GM10248 (cell line): ENCODE measurements around the gene GRIK4.

Experiments
- CTCF ChIA-PET: fragments of 300-600 bp; sonication (Branson Sonifier 250); formaldehyde crosslinking; extraction: SDS; loops from one replicate; lab custom pipeline; 2021; ENCODE audit warnings: antibody characterized with exemption; lab: Yijun Ruan, JAX
- POLR2A ChIA-PET: fragments of 350-650 bp; sonication (Branson Sonifier 250); formaldehyde crosslinking; extraction: SDS; loops from one replicate; lab custom pipeline; 2020; ENCODE audit warnings: antibody characterized with exemption; lab: Yijun Ruan, JAX
- DNase-seq: peaks from one replicate; pipeline ENCODE4 v3.0.0; 2012; ENCODE audit errors: extremely low spot score
- TF ChIP-seq, protein P1 (sequence below): IDR thresholded peaks from 2 replicates; pipeline ENCODE4 v1.5.1; 2012; ENCODE audit warnings: mild to moderate bottlenecking, low read depth; ENCODE audit errors: extremely low read depth, missing control alignments, control extremely low read depth

GRIK4 gene

DNA sequence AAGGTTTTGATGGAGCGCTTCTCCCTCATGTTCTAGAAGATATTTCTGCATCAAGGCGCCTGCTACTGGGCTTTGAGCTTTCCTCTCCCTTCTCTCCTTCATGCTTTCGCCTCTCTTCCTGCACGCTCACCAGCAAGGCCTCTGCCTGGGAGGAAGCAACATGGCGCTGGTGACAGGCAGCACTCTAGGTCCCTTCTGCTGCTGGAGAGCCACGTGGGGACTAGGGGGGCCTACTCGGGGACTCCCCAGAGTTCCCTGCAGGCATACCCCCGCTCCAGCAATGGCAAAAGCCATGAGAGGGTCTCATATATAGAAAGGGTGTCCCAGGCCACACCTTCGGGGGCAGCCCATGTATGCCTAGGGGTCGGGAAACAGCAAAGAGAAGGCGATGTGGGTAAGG, 49.7 kb downstream of the GRIK4 start:
- TF ChIP-seq, protein P1, sequence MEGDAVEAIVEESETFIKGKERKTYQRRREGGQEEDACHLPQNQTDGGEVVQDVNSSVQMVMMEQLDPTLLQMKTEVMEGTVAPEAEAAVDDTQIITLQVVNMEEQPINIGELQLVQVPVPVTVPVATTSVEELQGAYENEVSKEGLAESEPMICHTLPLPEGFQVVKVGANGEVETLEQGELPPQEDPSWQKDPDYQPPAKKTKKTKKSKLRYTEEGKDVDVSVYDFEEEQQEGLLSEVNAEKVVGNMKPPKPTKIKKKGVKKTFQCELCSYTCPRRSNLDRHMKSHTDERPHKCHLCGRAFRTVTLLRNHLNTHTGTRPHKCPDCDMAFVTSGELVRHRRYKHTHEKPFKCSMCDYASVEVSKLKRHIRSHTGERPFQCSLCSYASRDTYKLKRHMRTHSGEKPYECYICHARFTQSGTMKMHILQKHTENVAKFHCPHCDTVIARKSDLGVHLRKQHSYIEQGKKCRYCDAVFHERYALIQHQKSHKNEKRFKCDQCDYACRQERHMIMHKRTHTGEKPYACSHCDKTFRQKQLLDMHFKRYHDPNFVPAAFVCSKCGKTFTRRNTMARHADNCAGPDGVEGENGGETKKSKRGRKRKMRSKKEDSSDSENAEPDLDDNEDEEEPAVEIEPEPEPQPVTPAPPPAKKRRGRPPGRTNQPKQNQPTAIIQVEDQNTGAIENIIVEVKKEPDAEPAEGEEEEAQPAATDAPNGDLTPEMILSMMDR = no peak
- ChIA-PET CTCF (interaction anchor here (1.1 kb wide), 1 partner anchor 14 kb away, joined by 3 read pairs; no protein-coding TSS in a partner anchor), POLR2A (no interaction called here)
- no peak for DNase-seq

DNA sequence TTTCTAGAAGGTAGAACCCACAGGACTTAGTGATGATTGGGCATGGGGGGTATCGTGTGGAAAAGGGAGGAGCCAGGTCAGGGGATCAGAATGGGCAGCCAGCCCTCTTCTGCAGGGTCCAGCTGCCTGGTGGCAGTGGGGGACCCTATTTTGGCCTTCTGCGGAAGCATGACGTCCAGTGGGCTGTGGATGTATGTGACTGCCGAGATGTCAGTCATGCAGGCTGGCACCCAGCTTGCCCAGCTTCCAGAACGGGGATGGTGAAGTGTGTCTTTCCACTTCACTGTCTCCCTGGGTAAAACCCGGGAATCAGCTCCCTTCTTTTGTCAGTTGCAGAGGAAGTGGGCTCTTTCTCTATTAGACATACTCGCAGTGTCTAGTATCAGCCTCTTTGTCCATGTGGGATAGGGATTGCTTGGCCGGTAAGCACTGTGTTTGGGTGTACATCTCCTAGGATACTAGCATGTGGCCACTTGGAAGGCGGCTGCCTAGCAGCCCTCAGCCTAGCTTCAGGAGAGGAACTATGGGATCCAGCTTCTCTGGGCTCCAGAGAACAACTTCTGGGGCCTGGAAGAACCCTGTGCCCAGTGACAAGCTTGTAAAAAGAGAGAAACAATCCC, 51.4 kb downstream of the GRIK4 start:
- no peak for DNase-seq
- CTCF ChIA-PET = interaction anchor here (0.9 to 2.3 kb wide), 9 partner anchors 10 to 368 kb away, joined by 3 to 6 read pairs (median 3); no protein-coding TSS in a partner anchor
- POLR2A ChIA-PET = no interaction called here
- TF ChIP-seq, protein P1 = no peak

DNA sequence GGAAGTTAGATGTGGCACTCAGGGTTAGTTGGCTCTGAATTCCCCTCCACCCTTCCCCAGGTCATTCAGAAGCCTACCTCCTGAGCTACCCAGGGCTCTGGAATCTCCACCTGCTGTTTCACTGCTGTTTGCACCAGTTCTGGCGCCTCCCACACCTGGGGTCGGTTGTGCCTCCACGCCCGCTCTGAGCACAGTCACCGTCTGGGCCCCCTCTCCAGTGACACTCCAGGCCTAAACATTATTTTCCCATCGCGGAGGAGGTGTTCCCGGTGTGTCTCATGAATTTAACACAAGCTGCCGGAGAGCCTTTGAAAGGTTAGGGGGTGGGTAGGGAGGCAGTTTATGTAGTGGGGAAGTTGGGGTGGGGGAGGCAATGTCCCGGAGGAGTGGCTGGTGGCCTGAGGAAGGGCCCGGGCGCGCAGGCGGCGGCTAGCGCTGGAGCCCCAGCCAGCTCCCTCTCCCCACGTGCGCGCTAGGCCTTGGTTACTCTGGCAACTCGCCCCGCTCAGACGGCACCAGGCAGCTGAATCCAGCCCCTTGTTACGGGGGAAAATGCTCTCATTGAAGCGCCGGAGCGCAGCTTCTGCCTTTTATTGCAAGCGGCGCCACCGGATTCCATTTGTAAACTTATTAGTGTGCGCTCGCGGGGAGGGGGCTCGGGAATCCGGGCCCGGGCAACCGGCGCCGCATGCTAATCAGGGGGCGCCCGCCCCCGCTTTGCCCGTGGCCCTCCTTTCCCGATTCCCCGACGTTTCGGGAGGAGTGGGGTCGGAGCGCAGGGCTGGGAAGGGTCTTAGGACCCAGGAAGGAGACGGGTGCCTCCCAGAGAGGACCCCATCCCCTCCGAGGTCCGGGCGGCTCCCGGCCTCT, 52.4 kb downstream of the GRIK4 start:
- DNase-seq = no peak
- TF ChIP-seq, protein P1 = no peak
- CTCF ChIA-PET = interaction anchor here (0.7 to 2.3 kb wide), 8 partner anchors 10 to 239 kb away, joined by 3 to 6 read pairs (median 4); no protein-coding TSS in a partner anchor
- POLR2A ChIA-PET = no interaction called here

- CTCF ChIA-PET = interaction anchor here (0.9 to 1.8 kb wide), 4 partner anchors 9 to 238 kb away, joined by 3 to 4 read pairs (median 4); no protein-coding TSS in a partner anchor
These were observed 53.2 kb downstream of the GRIK4 start for GRCh38 chr11:120564573-120565311.

DNA sequence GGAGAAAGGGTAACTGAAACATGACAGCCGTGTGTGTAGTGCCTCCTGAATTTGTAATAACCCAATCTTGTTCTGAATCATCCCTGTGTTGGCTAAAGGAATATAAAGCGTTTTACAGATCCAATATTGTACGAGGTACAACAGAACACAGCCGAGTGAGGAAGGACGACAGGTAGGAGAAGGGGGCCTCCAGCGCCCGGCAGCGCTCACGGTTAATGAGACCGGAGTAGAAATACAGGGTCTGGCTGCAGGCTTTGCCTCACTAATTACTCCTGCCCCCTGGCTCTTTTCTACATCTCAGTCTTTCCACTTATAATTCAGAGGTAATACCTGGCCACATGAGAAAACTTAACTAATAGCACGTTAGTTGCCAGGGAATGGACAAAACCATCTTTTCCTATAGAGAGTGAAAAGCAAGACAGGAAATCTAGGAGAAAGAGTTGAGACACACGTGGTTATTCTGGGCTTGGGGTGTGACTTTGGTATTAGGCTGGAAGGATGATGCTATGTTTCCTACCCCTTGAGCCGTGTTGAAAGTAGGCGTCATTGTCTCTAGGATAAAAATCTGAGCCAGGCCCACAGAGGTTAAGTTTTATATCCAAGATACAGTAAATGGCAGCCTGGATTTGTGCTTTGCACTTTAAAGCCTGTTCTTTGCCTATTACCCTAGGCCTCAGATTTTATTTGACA, 54.1 kb downstream of the GRIK4 start:
- TF ChIP-seq, protein P1 = no peak
- CTCF ChIA-PET = interaction anchor here (0.9 to 1.8 kb wide), 4 partner anchors 8 to 238 kb away, joined by 3 to 4 read pairs (median 4); no protein-coding TSS in a partner anchor
- POLR2A ChIA-PET = no interaction called here
- no peak for DNase-seq

More at GRCh38 chr11:120564573-120565311, 53.2 kb downstream of the GRIK4 start:
- TF ChIP-seq, protein P1 = no peak
- DNase-seq = peak; percentile 89
- POLR2A ChIA-PET = no interaction called here
